CD4-positive, CD25-positive, alpha-beta regulatory T cell (primary cell): ENCODE data around the gene FNDC3A. TPM values are rescaled to one million over a fixed set of nuclear protein-coding genes. Genes with fewer than 3 reads are reported as not detected.

ENCODE experiments used
- ATAC-seq, 2 donors: fragments of 150-1000 bp; cut with Tn5 transposase; one replicate each; pipeline ENCODE4 v1.10.0; 2021; ENCODE audit warnings: low read depth in 2 of 2, moderate number of reproducible peaks in 2 of 2, moderate library complexity in 1 of 2
- DNase-seq, 3 donors: peaks; one replicate each; pipeline versions ENCODE4 v3.0.0 to v3.0.0-alpha.2; 2012 to 2022; ENCODE audit warnings: mixed read lengths in 1 of 3
- H3K27ac ChIP-seq: one replicate; pipeline ENCODE4 v1.7.0; 2013; ENCODE audit warnings: mild to moderate bottlenecking, low read length; ENCODE audit not compliant: insufficient read depth, poor library complexity, severe bottlenecking
- H3K27me3 ChIP-seq: one replicate; pipeline ENCODE4 v1.7.0; 2013; ENCODE audit warnings: low read length; ENCODE audit not compliant: control insufficient read depth, insufficient read depth
- H3K36me3 ChIP-seq: one replicate; pipeline ENCODE4 v1.7.0; 2013; ENCODE audit warnings: mild to moderate bottlenecking, low read length, moderate library complexity; ENCODE audit not compliant: control insufficient read depth, insufficient read depth
- H3K4me1 ChIP-seq: 2 replicates; pipeline ENCODE4 v1.7.0; 2013; ENCODE audit warnings: mild to moderate bottlenecking, low read length; ENCODE audit not compliant: insufficient read depth, control insufficient read depth, poor library complexity, severe bottlenecking
- H3K4me3 ChIP-seq: one replicate; pipeline ENCODE4 v1.7.0; 2013; ENCODE audit warnings: low read depth, mild to moderate bottlenecking, low read length, moderate library complexity
- H3K9me3 ChIP-seq, 2 experiments: 1 replicate in 1 of 2; 2 replicates in 1 of 2; pipeline ENCODE4 v1.7.0; 2013; ENCODE audit warnings: low read length in 2 of 2, mild to moderate bottlenecking in 1 of 2, moderate library complexity in 1 of 2; ENCODE audit not compliant: control insufficient read depth in 2 of 2
- H3K27ac Mint-ChIP-seq, 3 donors: one replicate each; pipeline ENCODE4 v1.8.0; 2020 to 2022; ENCODE audit warnings: mild to moderate bottlenecking in 3 of 3, mixed read lengths in 3 of 3, moderate library complexity in 2 of 3
- H3K27me3 Mint-ChIP-seq: one replicate; pipeline ENCODE4 v1.8.0; 2022; ENCODE audit warnings: mild to moderate bottlenecking, mixed read lengths
- H3K36me3 Mint-ChIP-seq: one replicate; pipeline ENCODE4 v1.8.0; 2020; ENCODE audit warnings: mixed read lengths
- H3K4me1 Mint-ChIP-seq, 4 donors: one replicate each; pipeline ENCODE4 v1.8.0; 2020 to 2022; ENCODE audit warnings: mixed read lengths in 4 of 4, mild to moderate bottlenecking in 1 of 4
- H3K4me3 Mint-ChIP-seq, 4 donors: one replicate each; pipeline ENCODE4 v1.8.0; 2020 to 2022; ENCODE audit warnings: mild to moderate bottlenecking in 4 of 4, mixed read lengths in 4 of 4, moderate library complexity in 3 of 4
- H3K9me3 Mint-ChIP-seq, 7 donors: one replicate each; pipeline ENCODE4 v1.8.0; 2020 to 2022; ENCODE audit warnings: mixed read lengths in 7 of 7, mild to moderate bottlenecking in 3 of 7, moderate library complexity in 2 of 7
- polyA plus RNA-seq, 4 donors: library from polyadenylated mRNA; unstranded; fragments of 300-500 nt; fragmentation: Illumina TruSeq; gene quantifications; one replicate each; pipeline ENCODE4 v1.2.3, GENCODE V29; 2021
- total RNA-seq: library from RNA; stranded (reverse); gene quantifications from one replicate; pipeline ENCODE4 v1.2.3, GENCODE V29; 2022

Gene FNDC3A
- total and polyA plus RNA-seq, 5 donors from 2014 or later = 9.7 to 41.1 (median 10.6) TPM

- Mint-ChIP-seq H3K27me3 (peaks cover 26% of the 10 kb centered on the region), H3K4me1 (peaks cover 0 to 2% (median 0%) of the 10 kb centered on the region in 4 donors), H3K36me3 (no peaks in the 10 kb centered on the region), H3K4me3 (no peak overlapping the region), H3K9me3 (peaks cover 0 to 2% (median 0%) of the 10 kb centered on the region in 7 donors), H3K27ac (no peak overlapping the region)
- H3K36me3 ChIP-seq = no peaks in the 10 kb centered on the region
- peaks cover 3% of the 10 kb centered on the region for H3K27me3 ChIP-seq
- no peaks in the 10 kb centered on the region for H3K4me1 ChIP-seq
- H3K9me3 ChIP-seq = no peaks in the 10 kb centered on the region
- H3K4me3 ChIP-seq = no peak overlapping the region
- ATAC-seq = peak; percentile 74 to 82
- DNase-seq = peak; percentile 9 to 64 (median 41)
- no peak overlapping the region for H3K27ac ChIP-seq
Observed at GRCh38 chr13:49240017-49240416, 264.3 kb downstream of the FNDC3A start.

DNA sequence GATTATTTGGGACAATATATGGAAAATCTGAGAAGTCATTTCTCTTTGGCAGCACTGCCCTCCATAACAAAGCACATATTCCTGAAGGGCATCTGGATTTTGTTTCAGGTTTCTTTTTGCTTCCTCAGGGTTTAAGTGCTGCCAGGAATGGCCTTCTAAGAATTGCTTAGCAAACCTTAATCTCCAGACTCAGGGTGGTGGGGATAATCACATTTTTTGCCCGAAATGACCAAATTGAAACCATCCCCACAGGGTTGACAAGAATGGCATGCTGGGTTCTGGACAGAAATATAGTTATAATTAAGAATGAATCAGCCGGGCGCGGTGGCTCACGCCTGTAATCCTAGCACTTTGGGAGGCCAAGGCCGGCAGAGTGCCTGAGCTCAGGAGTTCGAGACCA is 265.6 kb downstream of the FNDC3A start:
- Mint-ChIP-seq H3K27ac (no peak overlapping the region), H3K4me3 (peak overlapping the region in 1 of 4 donors; percentile 39), H3K4me1 (peaks cover 0 to 2% (median 0%) of the 10 kb centered on the region in 4 donors)

GRCh38 chr13:49245101-49245500 is 269.4 kb downstream of the FNDC3A start:
- Histone ChIP-seq H3K9me3 (no peaks in the 10 kb centered on the region), H3K36me3 (no peaks in the 10 kb centered on the region), H3K4me3 (no peak overlapping the region), H3K27ac (no peak overlapping the region), H3K4me1 (peaks cover 18% of the 10 kb centered on the region), H3K27me3 (peaks cover 5% of the 10 kb centered on the region)
- Mint-ChIP-seq H3K4me1 (peaks cover 14 to 31% (median 25%) of the 10 kb centered on the region in 4 donors), H3K27me3 (peaks cover 6% of the 10 kb centered on the region), H3K36me3 (peaks cover under 1% of the 10 kb centered on the region), H3K4me3 (peak overlapping the region in 1 of 4 donors; percentile 78), H3K9me3 (peaks cover 0 to 2% (median 0%) of the 10 kb centered on the region in 7 donors), H3K27ac (no peak overlapping the region)
- no peak for DNase-seq
- ATAC-seq = no peak

More for the DNA sequence above, 265.6 kb downstream of the FNDC3A start:
- no peak overlapping the region for H3K4me3 ChIP-seq
- H3K27me3 Mint-ChIP-seq = peaks cover 17% of the 10 kb centered on the region
- no peaks in the 10 kb centered on the region for H3K36me3 ChIP-seq
- no peaks in the 10 kb centered on the region for H3K4me1 ChIP-seq
- H3K27ac ChIP-seq = no peak overlapping the region
- DNase-seq (no peak), ATAC-seq (no peak)
- peaks cover 3% of the 10 kb centered on the region for H3K27me3 ChIP-seq
- peaks cover 0 to 2% (median 0%) of the 10 kb centered on the region in 7 donors for H3K9me3 Mint-ChIP-seq
- H3K9me3 ChIP-seq = no peaks in the 10 kb centered on the region
- no peaks in the 10 kb centered on the region for H3K36me3 Mint-ChIP-seq

GRCh38 chr13:49246850-49247642 is 271.3 kb downstream of the FNDC3A start:
- no peak for DNase-seq
- H3K27me3 ChIP-seq = peaks cover 5% of the 10 kb centered on the region

DNA sequence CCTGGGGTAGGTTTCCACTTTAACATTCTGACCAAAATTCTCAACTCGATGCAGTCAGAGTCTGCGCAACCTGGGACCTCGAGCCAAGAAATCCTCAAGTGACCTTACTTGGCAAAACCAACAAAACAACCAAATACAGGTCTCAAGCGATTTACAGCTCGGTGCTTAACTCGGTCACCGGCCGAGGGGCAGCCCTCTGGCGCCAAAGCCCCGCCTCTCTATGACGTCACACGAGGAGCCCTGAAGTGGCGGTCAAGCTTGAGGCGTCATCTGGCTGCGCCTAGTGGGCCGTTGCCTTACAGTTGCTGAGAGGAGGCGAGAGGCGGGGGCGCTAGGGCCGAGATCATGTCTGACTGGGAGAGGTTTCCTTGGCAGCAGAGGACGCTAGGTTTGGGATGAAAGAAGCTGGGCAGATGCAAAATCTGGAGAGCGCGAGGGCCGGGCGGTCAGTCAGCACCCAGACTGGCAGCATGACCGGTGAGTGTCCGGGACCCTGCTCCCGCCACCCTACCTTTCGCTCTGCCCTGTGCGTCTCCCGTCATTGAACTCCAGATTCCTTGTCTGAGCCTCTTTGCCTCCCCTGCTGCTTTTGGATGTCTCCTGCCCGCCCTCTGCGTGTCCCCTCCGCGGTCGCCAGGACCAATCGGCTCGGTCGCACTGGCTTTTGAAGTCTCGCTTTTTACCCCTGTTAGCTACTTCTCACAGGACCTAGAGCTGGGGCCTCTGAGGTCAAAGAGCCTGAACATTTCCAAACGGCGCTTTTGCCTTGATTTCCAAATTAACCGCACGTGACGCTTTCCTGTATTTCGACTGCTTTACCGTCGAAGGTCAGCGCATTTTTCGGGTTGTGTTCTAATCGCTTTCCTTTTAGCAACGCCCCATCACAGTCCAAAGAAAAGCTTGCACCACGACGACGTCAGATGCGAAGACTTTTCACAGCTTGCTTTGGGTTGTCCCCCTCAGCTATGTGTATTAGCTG is 272.2 kb downstream of the FNDC3A start, which contains the start of gene CDADC1:
CDADC1 (plus strand) TSS at position 283 of the 979 bp plus-strand sequence; CDS start at position 396, 113 bp downstream.
- H3K4me1 ChIP-seq = peaks cover 37% of the 10 kb centered on the region
- H3K4me3 ChIP-seq = peak within 1 kb of the TSS; percentile 96
- peaks cover 30 to 57% (median 43%) of the 10 kb centered on the region in 4 donors for H3K4me1 Mint-ChIP-seq
- H3K27ac Mint-ChIP-seq = peak within 1 kb of the TSS; percentile 96 to 99 (median 98)
- no peaks in the 10 kb centered on the region for H3K9me3 ChIP-seq
- H3K9me3 Mint-ChIP-seq = peaks cover 0 to 2% (median 0%) of the 10 kb centered on the region in 7 donors
- peaks cover 9% of the 10 kb centered on the region for H3K36me3 Mint-ChIP-seq
- peak within 1 kb of the TSS; percentile 94 to 99 (median 98) for H3K4me3 Mint-ChIP-seq
- H3K36me3 ChIP-seq = no peaks in the 10 kb centered on the region
- ATAC-seq = peak; percentile 78
- peaks cover 4% of the 10 kb centered on the region for H3K27me3 Mint-ChIP-seq
- peak; percentile 74 to 91 (median 82) for DNase-seq
- peaks cover 5% of the 10 kb centered on the region for H3K27me3 ChIP-seq
- peak within 1 kb of the TSS; percentile 84 for H3K27ac ChIP-seq

More at GRCh38 chr13:49246850-49247642, 271.3 kb downstream of the FNDC3A start:
- Mint-ChIP-seq H3K27ac (peak overlapping the region; percentile 96 to 99 (median 98)), H3K36me3 (peaks cover 5% of the 10 kb centered on the region), H3K27me3 (peaks cover 4% of the 10 kb centered on the region), H3K9me3 (peaks cover 0 to 2% (median 0%) of the 10 kb centered on the region in 7 donors), H3K4me3 (peak overlapping the region; percentile 94 to 99 (median 98)), H3K4me1 (peaks cover 26 to 50% (median 40%) of the 10 kb centered on the region in 4 donors)
- Histone ChIP-seq H3K27ac (peak overlapping the region; percentile 84), H3K4me1 (peaks cover 34% of the 10 kb centered on the region), H3K36me3 (no peaks in the 10 kb centered on the region), H3K4me3 (peak overlapping the region; percentile 96), H3K9me3 (no peaks in the 10 kb centered on the region)
- peak in 1 of 2 donors; percentile 24 for ATAC-seq

- Mint-ChIP-seq H3K9me3 (peaks cover 0 to 2% (median 0%) of the 10 kb centered on the region in 7 donors), H3K36me3 (peaks cover 9% of the 10 kb centered on the region), H3K4me1 (peaks cover 35 to 63% (median 48%) of the 10 kb centered on the region in 4 donors), H3K27me3 (peaks cover 4% of the 10 kb centered on the region), H3K27ac (peak overlapping the region; percentile 57 to 98 (median 96)), H3K4me3 (peak overlapping the region; percentile 94 to 99 (median 98))
- H3K27me3 ChIP-seq = peaks cover 2% of the 10 kb centered on the region
- H3K27ac ChIP-seq = peak overlapping the region; percentile 84
- no peaks in the 10 kb centered on the region for H3K9me3 ChIP-seq
- DNase-seq = peak in 1 of 3 donors; percentile 15
- peak overlapping the region; percentile 96 for H3K4me3 ChIP-seq
- ATAC-seq = peak; percentile 20 to 32
- peaks cover 43% of the 10 kb centered on the region for H3K4me1 ChIP-seq
- no peaks in the 10 kb centered on the region for H3K36me3 ChIP-seq
Observed at GRCh38 chr13:49248622-49249002, 272.9 kb downstream of the FNDC3A start.

GRCh38 chr13:49251326-49251725 is 275.6 kb downstream of the FNDC3A start:
- DNase-seq (no peak), ATAC-seq (no peak)
- H3K36me3 Mint-ChIP-seq = peaks cover 20% of the 10 kb centered on the region
- no peaks in the 10 kb centered on the region for H3K9me3 Mint-ChIP-seq
- peak overlapping the region in 3 of 4 donors; percentile 21 to 24 (median 23) for H3K4me3 Mint-ChIP-seq
- Histone ChIP-seq H3K4me1 (peaks cover 51% of the 10 kb centered on the region), H3K27ac (no peak overlapping the region), H3K27me3 (peaks cover 2% of the 10 kb centered on the region), H3K36me3 (peaks cover 17% of the 10 kb centered on the region), H3K9me3 (no peaks in the 10 kb centered on the region), H3K4me3 (peak overlapping the region; percentile 0)
- H3K27ac Mint-ChIP-seq = peak overlapping the region in 1 of 3 donors; percentile 42
- peaks cover 39 to 85% (median 66%) of the 10 kb centered on the region in 4 donors for H3K4me1 Mint-ChIP-seq
- H3K27me3 Mint-ChIP-seq = no peaks in the 10 kb centered on the region
